Ishikawa (cell line): ENCODE measurements around the gene MFSD8.

Experiments used
- RAD21 ChIP-seq: IDR thresholded peaks from 2 replicates; pipeline ENCODE4 v1.6.1; 2012; ENCODE audit warnings: low read depth
- TF ChIP-seq, protein P1 (sequence below): IDR thresholded peaks from 2 replicates; pipeline ENCODE4 v1.6.1; 2012
- TF ChIP-seq, protein P2 (sequence below): IDR thresholded peaks from 2 replicates; pipeline ENCODE4 v1.6.1; 2012; ENCODE audit warnings: low read depth, mild to moderate bottlenecking

GRCh38 chr4:127965803-127966175 lies 816 bp upstream of the MFSD8 start:
- TF ChIP-seq, protein P1, sequence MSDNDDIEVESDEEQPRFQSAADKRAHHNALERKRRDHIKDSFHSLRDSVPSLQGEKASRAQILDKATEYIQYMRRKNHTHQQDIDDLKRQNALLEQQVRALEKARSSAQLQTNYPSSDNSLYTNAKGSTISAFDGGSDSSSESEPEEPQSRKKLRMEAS = no peak
- no peak for TF ChIP-seq RAD21
- TF ChIP-seq, protein P2, sequence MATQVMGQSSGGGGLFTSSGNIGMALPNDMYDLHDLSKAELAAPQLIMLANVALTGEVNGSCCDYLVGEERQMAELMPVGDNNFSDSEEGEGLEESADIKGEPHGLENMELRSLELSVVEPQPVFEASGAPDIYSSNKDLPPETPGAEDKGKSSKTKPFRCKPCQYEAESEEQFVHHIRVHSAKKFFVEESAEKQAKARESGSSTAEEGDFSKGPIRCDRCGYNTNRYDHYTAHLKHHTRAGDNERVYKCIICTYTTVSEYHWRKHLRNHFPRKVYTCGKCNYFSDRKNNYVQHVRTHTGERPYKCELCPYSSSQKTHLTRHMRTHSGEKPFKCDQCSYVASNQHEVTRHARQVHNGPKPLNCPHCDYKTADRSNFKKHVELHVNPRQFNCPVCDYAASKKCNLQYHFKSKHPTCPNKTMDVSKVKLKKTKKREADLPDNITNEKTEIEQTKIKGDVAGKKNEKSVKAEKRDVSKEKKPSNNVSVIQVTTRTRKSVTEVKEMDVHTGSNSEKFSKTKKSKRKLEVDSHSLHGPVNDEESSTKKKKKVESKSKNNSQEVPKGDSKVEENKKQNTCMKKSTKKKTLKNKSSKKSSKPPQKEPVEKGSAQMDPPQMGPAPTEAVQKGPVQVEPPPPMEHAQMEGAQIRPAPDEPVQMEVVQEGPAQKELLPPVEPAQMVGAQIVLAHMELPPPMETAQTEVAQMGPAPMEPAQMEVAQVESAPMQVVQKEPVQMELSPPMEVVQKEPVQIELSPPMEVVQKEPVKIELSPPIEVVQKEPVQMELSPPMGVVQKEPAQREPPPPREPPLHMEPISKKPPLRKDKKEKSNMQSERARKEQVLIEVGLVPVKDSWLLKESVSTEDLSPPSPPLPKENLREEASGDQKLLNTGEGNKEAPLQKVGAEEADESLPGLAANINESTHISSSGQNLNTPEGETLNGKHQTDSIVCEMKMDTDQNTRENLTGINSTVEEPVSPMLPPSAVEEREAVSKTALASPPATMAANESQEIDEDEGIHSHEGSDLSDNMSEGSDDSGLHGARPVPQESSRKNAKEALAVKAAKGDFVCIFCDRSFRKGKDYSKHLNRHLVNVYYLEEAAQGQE = no peak
